WTC11 (cell line): ENCODE results near the gene BCO1. TPM values are rescaled to one million over a fixed set of nuclear protein-coding genes. Genes with fewer than 3 reads are reported as not detected.

Source experiments
- ATAC-seq: fragments of 200-7000 bp; cut with Tn5 transposase; 2 replicates; pipeline ENCODE4 v1.10.0; 2021; ENCODE audit warnings: mild to moderate bottlenecking, moderate library complexity
- CTCF ChIA-PET: fragments of 300-600 bp; sonication (Branson Sonifier 250); formaldehyde crosslinking; loops from one replicate; lab custom pipeline; 2021; ENCODE audit warnings: antibody characterized with exemption; lab: Charles Lee
- POLR2A ChIA-PET: fragments of 350-600 bp; sonication (Branson Sonifier 250); formaldehyde crosslinking; loops from one replicate; lab custom pipeline; 2021; ENCODE audit warnings: antibody characterized with exemption; lab: Charles Lee
- DNase-seq: peaks from one replicate; pipeline ENCODE4 v3.0.0; 2021; ENCODE audit warnings: low spot score
- H3K27ac Mint-ChIP-seq: 2 replicates; pipeline ENCODE4 v1.8.0; 2021; ENCODE audit warnings: mixed read lengths
- H3K27me3 Mint-ChIP-seq: 2 replicates; pipeline ENCODE4 v1.8.0; 2021; ENCODE audit warnings: low read depth, mild to moderate bottlenecking, moderate library complexity, mixed read lengths
- H3K36me3 Mint-ChIP-seq: 2 replicates; pipeline ENCODE4 v1.8.0; 2021; ENCODE audit warnings: mixed read lengths
- H3K4me1 Mint-ChIP-seq: 2 replicates; pipeline ENCODE4 v1.8.0; 2022; ENCODE audit warnings: mixed read lengths
- H3K4me3 Mint-ChIP-seq: 2 replicates; pipeline ENCODE4 v1.8.0; 2021; ENCODE audit warnings: mild to moderate bottlenecking, moderate library complexity, mixed read lengths
- H3K9me3 Mint-ChIP-seq: 2 replicates; pipeline ENCODE4 v1.8.0; 2021; ENCODE audit warnings: mixed read lengths
- EMX1 ChIP-seq: fragments of 250-450 bp; sonication (Bioruptor Pico); IDR thresholded peaks from 2 replicates; pipeline ENCODE4 v1.8.0; 2021; ENCODE audit warnings: mild to moderate bottlenecking
- GRHL2 ChIP-seq: fragments of 250-450 bp; sonication (Bioruptor Pico); IDR thresholded peaks from 2 replicates; pipeline ENCODE4 v1.8.0; 2022; ENCODE audit warnings: mild to moderate bottlenecking, moderate library complexity; ENCODE audit not compliant: insufficient replicate concordance, severe bottlenecking
- IRF1 ChIP-seq: sonication (generic); formaldehyde crosslinking; IDR thresholded peaks from 2 replicates; pipeline ENCODE4 v1.8.0; 2023; ENCODE audit warnings: missing genetic modification reagents
- IRF2 ChIP-seq: sonication (generic); formaldehyde crosslinking; IDR thresholded peaks from 2 replicates; pipeline ENCODE4 v1.8.0; 2022; ENCODE audit warnings: low read depth, missing genetic modification reagents, borderline replicate concordance
- NR1H2 ChIP-seq: sonication (generic); formaldehyde crosslinking; IDR thresholded peaks from 2 replicates; pipeline ENCODE4 v1.9.0; 2021; ENCODE audit warnings: mild to moderate bottlenecking, moderate library complexity, missing genetic modification reagents
- OVOL2 ChIP-seq: fragments of 250-450 bp; sonication (Bioruptor Pico); IDR thresholded peaks from 2 replicates; pipeline ENCODE4 v1.9.0; 2021; ENCODE audit warnings: mild to moderate bottlenecking, borderline replicate concordance
- PRRX2 ChIP-seq: fragments of 250-450 bp; sonication (Bioruptor Pico); IDR thresholded peaks from 2 replicates; pipeline ENCODE4 v1.8.0; 2021; ENCODE audit warnings: mild to moderate bottlenecking
- SMAD3 ChIP-seq: sonication (generic); formaldehyde crosslinking; IDR thresholded peaks from 2 replicates; pipeline ENCODE4 v1.8.0; 2022; ENCODE audit warnings: missing genetic modification reagents, mild to moderate bottlenecking, borderline replicate concordance
- TCF7 ChIP-seq: sonication (generic); formaldehyde crosslinking; IDR thresholded peaks from 2 replicates; pipeline ENCODE4 v1.8.0; 2022; ENCODE audit warnings: mild to moderate bottlenecking, low read depth, missing genetic modification reagents, moderate library complexity
- USF1 ChIP-seq: sonication (generic); formaldehyde crosslinking; IDR thresholded peaks from 2 replicates; pipeline ENCODE4 v1.8.0; 2022; ENCODE audit warnings: mild to moderate bottlenecking, missing genetic modification reagents
- ZMAT4 ChIP-seq: fragments of 250-450 bp; sonication (Bioruptor Pico); IDR thresholded peaks from 2 replicates; pipeline ENCODE4 v1.9.0; 2021; ENCODE audit warnings: mild to moderate bottlenecking
- ZNF416 ChIP-seq: fragments of 250-450 bp; sonication (Bioruptor Pico); IDR thresholded peaks from 2 replicates; pipeline ENCODE4 v1.9.0; 2021; ENCODE audit warnings: mild to moderate bottlenecking, inconsistent platforms
- ZNF512 ChIP-seq: sonication (generic); formaldehyde crosslinking; IDR thresholded peaks from 2 replicates; pipeline ENCODE4 v1.8.1; 2022; ENCODE audit warnings: missing genetic modification reagents, borderline replicate concordance
- total RNA-seq: library from RNA; stranded (reverse); gene quantifications from 3 replicates; pipeline ENCODE4 v1.2.3, GENCODE V29; 2021
- TF ChIP-seq, protein P1 (sequence below): sonication (generic); formaldehyde crosslinking; IDR thresholded peaks from 2 replicates; pipeline ENCODE4 v1.8.1; 2022; ENCODE audit warnings: low read depth, missing genetic modification reagents, borderline replicate concordance
- TF ChIP-seq, protein P2 (sequence below): sonication (generic); formaldehyde crosslinking; IDR thresholded peaks from 2 replicates; pipeline ENCODE4 v1.8.1; 2023; ENCODE audit warnings: mild to moderate bottlenecking, moderate library complexity, missing genetic modification reagents
- TF ChIP-seq, protein P3 (sequence below): sonication (generic); formaldehyde crosslinking; IDR thresholded peaks from 2 replicates; pipeline ENCODE4 v1.8.0; 2023; ENCODE audit warnings: missing genetic modification reagents, mild to moderate bottlenecking, borderline replicate concordance

BCO1 gene
- total RNA-seq, 1 experiment from 2014 or later = 0.15 TPM

- no peak for TF ChIP-seq USF1 (CRISPR knock-in tag)
Measured at GRCh38 chr16:81243942-81244341, 5.5 kb downstream of the BCO1 start (continued).

DNA sequence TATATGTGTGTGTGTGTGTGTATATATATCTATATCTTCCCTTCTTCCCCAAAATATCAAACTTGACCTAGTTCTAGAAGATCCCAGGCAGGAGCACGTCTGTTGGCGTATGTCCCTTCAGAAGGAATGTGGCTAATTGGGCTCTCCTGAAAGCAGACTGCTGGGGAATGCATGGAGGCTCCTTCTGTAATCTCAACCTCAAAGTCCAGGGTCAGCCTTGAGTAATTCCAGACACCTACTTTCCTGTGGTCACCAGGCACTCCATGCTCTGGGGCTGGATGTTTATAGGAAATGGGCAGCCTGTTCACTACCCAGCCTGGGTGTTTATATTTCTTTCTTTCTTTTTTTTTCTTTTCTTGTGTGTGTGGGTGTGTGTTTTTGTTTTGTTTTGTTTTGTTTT is 13.4 kb downstream of the BCO1 start:
- Mint-ChIP-seq H3K36me3 (no peaks in the 10 kb centered on the region), H3K27ac (no peak overlapping the region; the same call in 1 of the 2 replicates), H3K4me3 (no peak overlapping the region), H3K27me3 (no peaks in the 10 kb centered on the region), H3K4me1 (no peaks in the 10 kb centered on the region), H3K9me3 (no peaks in the 10 kb centered on the region)
- DNase-seq = no peak
- ATAC-seq = no peak
- ChIA-PET POLR2A (no interaction called here), CTCF (interaction anchor here (0.6 kb wide), 1 partner anchor 724 kb away, joined by 3 read pairs; no protein-coding TSS in a partner anchor)
- TF ChIP-seq, protein P1, sequence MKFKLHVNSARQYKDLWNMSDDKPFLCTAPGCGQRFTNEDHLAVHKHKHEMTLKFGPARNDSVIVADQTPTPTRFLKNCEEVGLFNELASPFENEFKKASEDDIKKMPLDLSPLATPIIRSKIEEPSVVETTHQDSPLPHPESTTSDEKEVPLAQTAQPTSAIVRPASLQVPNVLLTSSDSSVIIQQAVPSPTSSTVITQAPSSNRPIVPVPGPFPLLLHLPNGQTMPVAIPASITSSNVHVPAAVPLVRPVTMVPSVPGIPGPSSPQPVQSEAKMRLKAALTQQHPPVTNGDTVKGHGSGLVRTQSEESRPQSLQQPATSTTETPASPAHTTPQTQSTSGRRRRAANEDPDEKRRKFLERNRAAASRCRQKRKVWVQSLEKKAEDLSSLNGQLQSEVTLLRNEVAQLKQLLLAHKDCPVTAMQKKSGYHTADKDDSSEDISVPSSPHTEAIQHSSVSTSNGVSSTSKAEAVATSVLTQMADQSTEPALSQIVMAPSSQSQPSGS (CRISPR knock-in tag) = no peak
- TF ChIP-seq OVOL2 (CRISPR knock-in tag) (no peak), ZMAT4 (CRISPR knock-in tag) (no peak), GRHL2 (CRISPR knock-in tag) (no peak), USF1 (CRISPR knock-in tag) (no peak), ZNF416 (CRISPR knock-in tag) (no peak), SMAD3 (CRISPR knock-in tag) (no peak), ZNF512 (CRISPR knock-in tag) (no peak), NR1H2 (CRISPR knock-in tag) (no peak)
- TF ChIP-seq, protein P2, sequence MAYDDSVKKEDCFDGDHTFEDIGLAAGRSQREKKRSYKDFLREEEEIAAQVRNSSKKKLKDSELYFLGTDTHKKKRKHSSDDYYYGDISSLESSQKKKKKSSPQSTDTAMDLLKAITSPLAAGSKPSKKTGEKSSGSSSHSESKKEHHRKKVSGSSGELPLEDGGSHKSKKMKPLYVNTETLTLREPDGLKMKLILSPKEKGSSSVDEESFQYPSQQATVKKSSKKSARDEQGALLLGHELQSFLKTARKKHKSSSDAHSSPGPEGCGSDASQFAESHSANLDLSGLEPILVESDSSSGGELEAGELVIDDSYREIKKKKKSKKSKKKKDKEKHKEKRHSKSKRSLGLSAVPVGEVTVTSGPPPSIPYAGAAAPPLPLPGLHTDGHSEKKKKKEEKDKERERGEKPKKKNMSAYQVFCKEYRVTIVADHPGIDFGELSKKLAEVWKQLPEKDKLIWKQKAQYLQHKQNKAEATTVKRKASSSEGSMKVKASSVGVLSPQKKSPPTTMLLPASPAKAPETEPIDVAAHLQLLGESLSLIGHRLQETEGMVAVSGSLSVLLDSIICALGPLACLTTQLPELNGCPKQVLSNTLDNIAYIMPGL = no peak

GRCh38 chr16:81253141-81253540 is 14.7 kb downstream of the BCO1 start:
- Mint-ChIP-seq H3K9me3 (no peaks in the 10 kb centered on the region), H3K4me3 (no peak overlapping the region), H3K27ac (no peak overlapping the region), H3K4me1 (no peaks in the 10 kb centered on the region), H3K27me3 (no peaks in the 10 kb centered on the region), H3K36me3 (no peaks in the 10 kb centered on the region)
- ATAC-seq = no peak
- DNase-seq = no peak
- POLR2A ChIA-PET = no interaction called here
- CTCF ChIA-PET = interaction anchor here (0.6 kb wide), 1 partner anchor 8 kb away, joined by 3 read pairs; no protein-coding TSS in a partner anchor
- TF ChIP-seq EMX1 (CRISPR knock-in tag) = no peak
- TF ChIP-seq IRF1 (CRISPR knock-in tag) = no peak
- TF ChIP-seq IRF2 (CRISPR knock-in tag) = no peak
- TF ChIP-seq, protein P1 (CRISPR knock-in tag) = no peak
- TF ChIP-seq PRRX2 = no peak
- TF ChIP-seq TCF7 (CRISPR knock-in tag) = no peak
- TF ChIP-seq, protein P3, sequence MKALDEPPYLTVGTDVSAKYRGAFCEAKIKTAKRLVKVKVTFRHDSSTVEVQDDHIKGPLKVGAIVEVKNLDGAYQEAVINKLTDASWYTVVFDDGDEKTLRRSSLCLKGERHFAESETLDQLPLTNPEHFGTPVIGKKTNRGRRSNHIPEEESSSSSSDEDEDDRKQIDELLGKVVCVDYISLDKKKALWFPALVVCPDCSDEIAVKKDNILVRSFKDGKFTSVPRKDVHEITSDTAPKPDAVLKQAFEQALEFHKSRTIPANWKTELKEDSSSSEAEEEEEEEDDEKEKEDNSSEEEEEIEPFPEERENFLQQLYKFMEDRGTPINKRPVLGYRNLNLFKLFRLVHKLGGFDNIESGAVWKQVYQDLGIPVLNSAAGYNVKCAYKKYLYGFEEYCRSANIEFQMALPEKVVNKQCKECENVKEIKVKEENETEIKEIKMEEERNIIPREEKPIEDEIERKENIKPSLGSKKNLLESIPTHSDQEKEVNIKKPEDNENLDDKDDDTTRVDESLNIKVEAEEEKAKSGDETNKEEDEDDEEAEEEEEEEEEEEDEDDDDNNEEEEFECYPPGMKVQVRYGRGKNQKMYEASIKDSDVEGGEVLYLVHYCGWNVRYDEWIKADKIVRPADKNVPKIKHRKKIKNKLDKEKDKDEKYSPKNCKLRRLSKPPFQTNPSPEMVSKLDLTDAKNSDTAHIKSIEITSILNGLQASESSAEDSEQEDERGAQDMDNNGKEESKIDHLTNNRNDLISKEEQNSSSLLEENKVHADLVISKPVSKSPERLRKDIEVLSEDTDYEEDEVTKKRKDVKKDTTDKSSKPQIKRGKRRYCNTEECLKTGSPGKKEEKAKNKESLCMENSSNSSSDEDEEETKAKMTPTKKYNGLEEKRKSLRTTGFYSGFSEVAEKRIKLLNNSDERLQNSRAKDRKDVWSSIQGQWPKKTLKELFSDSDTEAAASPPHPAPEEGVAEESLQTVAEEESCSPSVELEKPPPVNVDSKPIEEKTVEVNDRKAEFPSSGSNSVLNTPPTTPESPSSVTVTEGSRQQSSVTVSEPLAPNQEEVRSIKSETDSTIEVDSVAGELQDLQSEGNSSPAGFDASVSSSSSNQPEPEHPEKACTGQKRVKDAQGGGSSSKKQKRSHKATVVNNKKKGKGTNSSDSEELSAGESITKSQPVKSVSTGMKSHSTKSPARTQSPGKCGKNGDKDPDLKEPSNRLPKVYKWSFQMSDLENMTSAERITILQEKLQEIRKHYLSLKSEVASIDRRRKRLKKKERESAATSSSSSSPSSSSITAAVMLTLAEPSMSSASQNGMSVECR (CRISPR knock-in tag) = no peak
